HAP-1 (cell line): ENCODE data around the gene POLRMT.
"Not testable (repeated sequence)": the region's sequence is repeated elsewhere in the genome, so short reads cannot be mapped to it uniquely, and the experiment has no call there.

Source experiments
- DNase-seq, 2 experiments: peaks; one replicate each; pipeline ENCODE4 v3.0.0-alpha.2; 2016 to 2020; ENCODE audit warnings: low spot score in 2 of 2
- H3K27me3 ChIP-seq: fragments of 250-450 bp; sonication (Bioruptor Pico); 2 replicates; pipeline ENCODE4 v1.5.1; 2020; ENCODE audit warnings: low read depth, mild to moderate bottlenecking, moderate library complexity
- H3K36me3 ChIP-seq: fragments of 250-450 bp; sonication (Bioruptor Pico); replicated peaks from 2 replicates; pipeline ENCODE4 v1.5.1; 2020; ENCODE audit warnings: mild to moderate bottlenecking
- H3K4me1 ChIP-seq: fragments of 250-450 bp; sonication (Bioruptor Pico); 2 replicates; pipeline ENCODE4 v1.5.1; 2020; ENCODE audit warnings: mild to moderate bottlenecking
- H3K4me3 ChIP-seq: fragments of 250-450 bp; sonication (Bioruptor Pico); 2 replicates; pipeline ENCODE4 v1.5.1; 2020; ENCODE audit warnings: mild to moderate bottlenecking, moderate library complexity
- H3K9me3 ChIP-seq: fragments of 250-450 bp; sonication (Bioruptor Pico); 2 replicates; pipeline ENCODE4 v1.5.1; 2020; ENCODE audit warnings: mild to moderate bottlenecking, moderate library complexity
- in situ Hi-C: fragments of 300-500 bp; cut with MboI; formaldehyde crosslinking; loops from 3 replicates; pipeline ENCODE4 v1.14.3; 2020; ENCODE audit warnings: low sequenced_read_pairs, inconsistent platforms, mixed read lengths

POLRMT gene

GRCh38 chr19:621191-621590 is 12.1 kb downstream of the POLRMT start:
- H3K27me3 ChIP-seq, DNase-seq, H3K9me3 ChIP-seq, H3K4me1 ChIP-seq, in situ Hi-C loops, H3K4me3 ChIP-seq: not testable (repeated sequence)
- H3K36me3 ChIP-seq: peaks cover 61% of the 10 kb centered on the region

DNA sequence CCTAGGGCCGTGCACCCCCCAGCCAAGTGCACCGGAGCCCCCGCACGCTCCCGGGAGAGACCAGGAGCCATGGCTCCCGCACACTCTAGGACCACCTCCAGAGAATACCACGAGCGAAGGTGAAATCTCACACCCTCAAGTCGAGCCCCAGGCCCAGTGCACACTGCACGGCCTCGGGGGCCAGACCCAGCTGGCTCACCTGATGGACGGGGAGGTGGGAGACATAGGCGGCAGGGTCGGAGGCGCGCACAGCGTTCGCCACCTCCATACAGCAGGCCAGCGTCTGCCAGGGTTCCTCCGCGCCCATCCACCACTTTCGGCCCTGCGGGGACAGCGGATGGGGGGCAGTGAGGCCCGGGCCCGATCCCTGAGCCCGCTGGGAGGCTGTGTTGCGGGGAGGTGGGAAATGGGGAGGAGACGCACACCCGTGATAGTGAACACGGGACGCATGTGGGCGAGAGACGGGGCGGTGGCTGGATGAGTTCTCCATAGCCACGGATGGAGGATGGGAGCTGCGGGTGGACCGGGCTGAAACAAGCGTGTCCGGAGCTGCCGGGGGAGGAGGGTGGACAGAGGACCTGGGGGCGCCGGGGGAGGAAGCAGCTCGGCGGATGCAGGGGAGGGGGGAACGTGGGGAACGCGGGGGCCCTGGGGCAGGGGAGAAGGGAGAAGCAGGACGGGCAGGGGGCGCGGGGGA is 13.0 kb downstream of the POLRMT start:
- DNase-seq: no peak
- Histone ChIP-seq H3K4me1 (no peaks in the 10 kb centered on the region), H3K36me3 (peaks cover 56% of the 10 kb centered on the region), H3K27me3 (no peaks in the 10 kb centered on the region), H3K4me3 (no peak overlapping the region), H3K9me3 (no peaks in the 10 kb centered on the region)
- in situ Hi-C loops: no loop called here

GRCh38 chr19:619286-620002 is 13.9 kb downstream of the POLRMT start:
- no peak overlapping the region for H3K4me3 ChIP-seq
- no peaks in the 10 kb centered on the region for H3K9me3 ChIP-seq
- no peaks in the 10 kb centered on the region for H3K4me1 ChIP-seq
- H3K36me3 ChIP-seq: peaks cover 53% of the 10 kb centered on the region
- in situ Hi-C loops: no loop called here
- no peak for DNase-seq
- no peaks in the 10 kb centered on the region for H3K27me3 ChIP-seq

DNA sequence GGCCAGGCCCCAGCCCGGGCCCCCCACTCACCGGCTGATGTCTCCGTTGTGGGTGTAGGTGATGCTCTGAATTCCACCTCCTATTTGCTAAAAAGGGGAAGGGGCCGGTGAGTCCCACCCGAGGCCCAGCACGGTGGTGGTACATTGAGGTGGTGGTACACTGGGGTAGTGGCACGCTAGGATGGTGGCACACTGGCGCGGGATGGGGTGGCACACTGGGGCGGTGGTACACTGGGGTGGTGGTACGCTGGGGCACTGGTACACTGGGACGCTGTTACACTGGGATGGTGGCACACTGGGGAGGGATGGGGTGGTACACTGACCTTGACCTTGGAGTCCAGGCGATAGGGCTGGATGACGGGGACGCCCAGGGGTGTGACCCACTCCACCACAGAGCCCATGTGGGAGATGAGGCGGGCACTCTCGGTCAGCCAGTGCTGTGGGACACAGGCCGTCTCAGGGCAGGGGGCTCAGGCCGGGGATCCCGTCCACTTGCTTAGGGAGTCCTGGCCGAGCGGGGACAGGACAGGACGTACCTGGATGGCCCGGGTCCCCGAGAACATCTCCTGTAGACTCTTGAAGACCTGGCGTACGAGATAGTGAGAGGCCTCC is 14.6 kb downstream of the POLRMT start:
- no peak for DNase-seq
- Histone ChIP-seq H3K36me3 (peaks cover 56% of the 10 kb centered on the region), H3K4me3 (no peak overlapping the region), H3K4me1 (no peaks in the 10 kb centered on the region), H3K9me3 (no peaks in the 10 kb centered on the region), H3K27me3 (no peaks in the 10 kb centered on the region)
- in situ Hi-C loops: no loop called here

GRCh38 chr19:618247-618619 is 15.1 kb downstream of the POLRMT start:
- Histone ChIP-seq H3K4me1 (no peaks in the 10 kb centered on the region), H3K9me3 (no peaks in the 10 kb centered on the region), H3K36me3 (peaks cover 53% of the 10 kb centered on the region), H3K27me3 (no peaks in the 10 kb centered on the region), H3K4me3 (no peak overlapping the region)
- DNase-seq: no peak
- in situ Hi-C loops: no loop called here

DNA sequence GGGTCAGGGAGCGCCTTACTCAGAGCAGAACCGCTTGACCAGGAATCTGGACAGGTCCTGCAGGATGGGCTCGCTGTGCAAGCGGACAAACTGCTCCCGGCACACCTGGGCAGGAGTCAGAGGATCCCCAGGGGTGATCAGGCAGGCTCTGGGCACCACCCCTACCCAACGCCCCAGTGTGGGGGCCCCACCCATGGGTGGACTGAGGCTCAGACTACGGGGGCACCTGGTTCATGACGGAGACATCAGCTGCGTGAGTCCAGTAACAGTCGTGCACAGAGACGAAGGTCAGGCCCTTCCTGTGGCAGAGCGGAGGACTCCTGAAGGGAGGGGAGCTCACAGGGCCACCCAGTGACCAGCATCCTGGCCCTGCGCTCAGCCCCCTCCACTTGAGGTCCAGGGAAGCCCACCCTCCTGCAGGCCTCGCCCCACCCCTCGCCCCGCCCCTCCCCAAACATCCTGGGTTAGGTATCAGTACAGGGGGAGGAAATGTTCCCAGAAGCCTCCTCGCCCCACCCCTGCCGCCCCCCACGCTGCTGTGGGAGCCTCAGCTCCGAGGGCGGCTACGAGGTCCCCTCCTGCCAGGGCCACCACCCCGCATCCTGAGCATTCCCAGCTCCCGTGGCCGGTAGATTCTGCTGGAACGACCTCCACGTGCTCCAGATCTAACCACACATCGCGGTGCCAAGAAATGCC is 15.6 kb downstream of the POLRMT start:
- H3K27me3 ChIP-seq: no peaks in the 10 kb centered on the region
- DNase-seq: no peak
- H3K4me3 ChIP-seq: no peak overlapping the region
- H3K9me3 ChIP-seq: no peaks in the 10 kb centered on the region
- peaks cover 48% of the 10 kb centered on the region for H3K36me3 ChIP-seq
- in situ Hi-C loops: no loop called here
- no peaks in the 10 kb centered on the region for H3K4me1 ChIP-seq

DNA sequence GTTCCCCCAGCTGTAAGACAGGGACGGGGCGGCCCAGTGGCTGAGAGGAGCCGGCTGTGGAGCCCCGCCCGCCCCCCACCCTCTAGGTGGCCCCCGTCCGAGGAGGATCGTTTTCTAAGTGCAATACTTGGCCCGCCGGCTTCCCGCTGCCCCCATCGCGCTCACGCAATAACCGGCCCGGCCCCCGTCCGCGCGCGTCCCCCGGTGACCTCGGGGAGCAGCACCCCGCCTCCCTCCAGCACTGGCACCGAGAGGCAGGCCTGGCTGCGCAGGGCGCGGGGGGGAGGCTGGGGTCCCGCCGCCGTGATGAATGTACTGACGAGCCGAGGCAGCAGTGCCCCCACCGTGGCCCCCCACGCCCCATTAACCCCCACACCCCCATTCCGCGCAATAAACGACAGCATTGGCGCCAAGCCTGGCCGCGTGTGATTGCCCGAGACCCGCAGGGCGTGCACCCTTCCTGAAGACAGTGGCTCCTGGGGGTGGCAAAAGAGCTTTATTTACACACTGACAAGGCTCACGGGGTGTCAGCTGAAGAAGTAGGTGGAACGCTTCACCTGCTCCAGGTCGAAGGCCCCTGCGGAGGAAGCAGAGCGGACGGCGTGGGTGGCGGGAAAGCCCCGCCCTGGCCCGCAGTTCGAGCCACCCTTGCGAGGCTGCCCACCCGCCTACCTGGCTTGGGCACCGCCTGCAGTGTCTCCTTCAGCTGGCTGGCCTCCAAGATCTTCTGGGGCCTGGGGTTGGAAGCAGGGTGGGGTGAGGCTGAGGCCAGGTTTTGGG is 16.4 kb downstream of the POLRMT start:
- no peak for DNase-seq
- H3K4me3 ChIP-seq: no peak overlapping the region
- H3K27me3 ChIP-seq: no peaks in the 10 kb centered on the region
- H3K4me1 ChIP-seq: no peaks in the 10 kb centered on the region
- H3K9me3 ChIP-seq: no peaks in the 10 kb centered on the region
- in situ Hi-C loops: no loop called here
- H3K36me3 ChIP-seq: peaks cover 40% of the 10 kb centered on the region

- H3K9me3 ChIP-seq: no peaks in the 10 kb centered on the region
- H3K36me3 ChIP-seq: peaks cover 39% of the 10 kb centered on the region
- DNase-seq: no peak
- no peaks in the 10 kb centered on the region for H3K27me3 ChIP-seq
- H3K4me3 ChIP-seq: no peak overlapping the region
- in situ Hi-C loops: no loop called here
- H3K4me1 ChIP-seq: no peaks in the 10 kb centered on the region
Observed at GRCh38 chr19:616062-616700, 17.2 kb downstream of the POLRMT start.

GRCh38 chr19:615619-616018 is 17.7 kb downstream of the POLRMT start:
- H3K9me3 ChIP-seq: no peaks in the 10 kb centered on the region
- no peak for DNase-seq
- H3K4me1 ChIP-seq: no peaks in the 10 kb centered on the region
- in situ Hi-C loops: no loop called here
- no peaks in the 10 kb centered on the region for H3K27me3 ChIP-seq
- no peak overlapping the region for H3K4me3 ChIP-seq
- H3K36me3 ChIP-seq: peaks cover 39% of the 10 kb centered on the region

DNA sequence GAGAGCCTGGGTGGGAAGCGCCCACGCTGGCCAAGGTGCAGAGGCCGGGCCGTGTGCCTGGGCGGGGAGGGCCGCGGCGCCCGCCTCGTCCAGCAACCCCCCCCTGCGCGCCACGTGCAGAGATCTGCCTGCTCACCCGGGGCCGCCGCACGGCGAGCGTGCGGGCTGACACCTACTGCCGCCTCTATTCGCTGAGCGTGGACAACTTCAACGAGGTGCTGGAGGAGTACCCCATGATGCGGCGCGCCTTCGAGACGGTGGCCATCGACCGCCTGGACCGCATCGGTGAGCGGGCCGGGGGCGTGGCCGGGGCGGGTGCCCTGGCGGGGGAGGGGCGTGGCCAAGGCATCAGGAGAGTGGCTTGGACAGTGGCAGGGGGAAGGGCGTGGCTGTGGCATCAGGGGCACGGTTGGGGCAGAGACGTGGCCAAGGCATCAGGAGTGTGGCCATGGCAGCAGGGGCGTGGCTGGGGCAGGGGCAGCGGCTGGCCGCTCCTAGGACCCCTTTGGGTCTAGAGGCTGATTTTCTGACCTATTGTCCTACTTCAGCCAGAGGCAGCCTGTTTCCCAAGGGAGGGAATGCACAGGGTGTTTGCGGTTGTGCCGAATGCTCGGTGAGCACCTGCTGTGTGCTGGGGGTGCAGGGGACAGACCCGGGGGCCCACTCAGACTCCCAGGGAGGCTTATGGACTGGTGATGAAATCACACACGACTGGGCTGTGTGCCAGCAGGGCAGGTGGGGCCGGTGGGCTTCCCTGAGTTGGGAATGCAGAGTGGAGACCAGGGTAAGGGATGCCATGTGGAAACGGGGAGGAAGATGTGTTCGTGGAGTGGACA is 19.4 kb downstream of the POLRMT start:
- Histone ChIP-seq H3K4me3 (no peak overlapping the region), H3K36me3 (peaks cover 23% of the 10 kb centered on the region), H3K9me3 (no peaks in the 10 kb centered on the region), H3K27me3 (no peaks in the 10 kb centered on the region), H3K4me1 (no peaks in the 10 kb centered on the region)
- in situ Hi-C loops: no loop called here
- no peak for DNase-seq

DNA sequence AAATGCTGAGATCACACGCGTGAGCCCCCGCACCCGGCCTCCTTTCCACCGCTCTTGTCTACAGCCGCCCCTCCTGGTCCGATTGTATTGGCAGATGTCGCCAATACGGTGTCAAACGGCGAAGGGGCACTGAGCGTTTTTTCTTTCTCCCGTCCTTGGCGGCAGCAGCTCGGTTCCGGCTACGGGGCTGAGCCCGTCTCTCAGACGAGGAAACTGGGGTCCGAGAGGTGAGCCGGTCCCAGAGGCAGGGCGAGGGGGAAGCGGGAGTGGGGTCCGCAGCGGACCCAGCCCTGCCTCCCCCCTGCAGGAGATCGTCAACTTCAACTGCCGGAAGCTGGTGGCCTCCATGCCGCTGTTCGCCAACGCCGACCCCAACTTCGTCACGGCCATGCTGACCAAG is 20.4 kb downstream of the POLRMT start:
- in situ Hi-C loops: no loop called here
- H3K4me1 ChIP-seq: no peaks in the 10 kb centered on the region
- H3K4me3 ChIP-seq: no peak overlapping the region
- H3K9me3 ChIP-seq: no peaks in the 10 kb centered on the region
- peaks cover 13% of the 10 kb centered on the region for H3K36me3 ChIP-seq
- DNase-seq: no peak
- no peaks in the 10 kb centered on the region for H3K27me3 ChIP-seq

- DNase-seq: no peak
- no peak overlapping the region for H3K4me3 ChIP-seq
- no peaks in the 10 kb centered on the region for H3K4me1 ChIP-seq
- H3K9me3 ChIP-seq: no peaks in the 10 kb centered on the region
- peaks cover 13% of the 10 kb centered on the region for H3K36me3 ChIP-seq
- H3K27me3 ChIP-seq: no peaks in the 10 kb centered on the region
- in situ Hi-C loops: no loop called here
Observed at GRCh38 chr19:611481-611868, 21.9 kb downstream of the POLRMT start.
